Activated effector memory CD4-positive, alpha-beta T cell treated with anti-CD3 and anti-CD28 coated beads, Interleukin-2, amount 50 U/mL, for 16 hours (primary cell): ENCODE measurements around the gene REPS1.
"Not testable (repeated sequence)": the region's sequence is repeated elsewhere in the genome, so short reads cannot be mapped to it uniquely, and the experiment has no call there.

ENCODE experiments used
- DNase-seq: peaks from one replicate; pipeline ENCODE4 v3.0.0-alpha.2; 2020

The REPS1 gene

GRCh38 chr6:138966870-138967269 is 21.2 kb downstream of the REPS1 start:
- no peak for DNase-seq

GRCh38 chr6:138965971-138966370 is 22.1 kb downstream of the REPS1 start:
- no peak for DNase-seq

GRCh38 chr6:138965291-138965874 is 22.7 kb downstream of the REPS1 start:
- no peak for DNase-seq

GRCh38 chr6:138964012-138964411 is 24.0 kb downstream of the REPS1 start:
- no peak for DNase-seq

GRCh38 chr6:138963531-138963930 is 24.5 kb downstream of the REPS1 start:
- DNase-seq: no peak

GRCh38 chr6:138963119-138963518 is 24.9 kb downstream of the REPS1 start:
- no peak for DNase-seq

GRCh38 chr6:138959521-138959920 is 28.5 kb downstream of the REPS1 start:
- no peak for DNase-seq

- DNase-seq: no peak
Measured at GRCh38 chr6:138958595-138958994, 29.5 kb downstream of the REPS1 start.

- no peak for DNase-seq
Measured at GRCh38 chr6:138957903-138958302, 30.1 kb downstream of the REPS1 start.

GRCh38 chr6:138957484-138957883 is 30.6 kb downstream of the REPS1 start:
- DNase-seq: no peak

GRCh38 chr6:138956244-138956924 is 31.7 kb downstream of the REPS1 start:
- DNase-seq: no peak

GRCh38 chr6:138955262-138955661 is 32.8 kb downstream of the REPS1 start:
- no peak for DNase-seq

- no peak for DNase-seq
Measured at GRCh38 chr6:138953451-138953850, 34.6 kb downstream of the REPS1 start.

GRCh38 chr6:138948546-138949179 is 39.4 kb downstream of the REPS1 start:
- no peak for DNase-seq

- no peak for DNase-seq
Measured at GRCh38 chr6:138948004-138948403, 40.0 kb downstream of the REPS1 start.

GRCh38 chr6:138945354-138945753 is 42.7 kb downstream of the REPS1 start:
- no peak for DNase-seq

- DNase-seq: peak; percentile 69
Measured at GRCh38 chr6:138944412-138944811, 43.6 kb downstream of the REPS1 start.

- DNase-seq: no peak
Measured at GRCh38 chr6:138943089-138943625, 44.9 kb downstream of the REPS1 start.

GRCh38 chr6:138936873-138937272 is 51.2 kb downstream of the REPS1 start:
- DNase-seq: not testable (repeated sequence)

- DNase-seq: no peak
Measured at GRCh38 chr6:138931660-138932059, 56.4 kb downstream of the REPS1 start.

- no peak for DNase-seq
Measured at GRCh38 chr6:138926579-138926978, 61.5 kb downstream of the REPS1 start.

GRCh38 chr6:138925806-138926205 is 62.2 kb downstream of the REPS1 start:
- no peak for DNase-seq

- no peak for DNase-seq
Measured at GRCh38 chr6:138923561-138923960, 64.5 kb downstream of the REPS1 start.

- no peak for DNase-seq
Measured at GRCh38 chr6:138920906-138921305, 67.1 kb downstream of the REPS1 start.
